Measurements from ENCODE around the gene SYT1. TPM values are rescaled to one million over a fixed set of nuclear protein-coding genes. Genes with fewer than 3 reads are reported as not detected.

SYT1 gene
- total and polyA plus RNA-seq, 4 donors = 0.53 to 0.84 (median 0.64) TPM

DNA sequence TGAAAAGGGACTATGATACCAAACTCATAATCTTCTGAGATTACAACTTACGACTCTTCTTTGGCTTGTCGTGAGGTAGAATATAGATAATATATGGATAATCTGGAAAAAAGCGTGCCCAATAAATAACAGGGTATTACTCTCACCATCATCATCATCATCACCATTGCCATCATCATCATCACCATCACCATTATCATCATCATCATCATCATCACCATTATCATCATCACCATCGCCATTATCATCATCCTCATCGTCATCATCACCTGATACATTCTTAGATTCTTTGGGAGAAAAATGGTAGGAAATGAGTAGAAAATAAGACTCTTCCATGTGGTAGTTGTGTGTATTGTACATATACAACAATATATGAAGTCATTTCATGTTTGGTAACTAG, 259.8 kb downstream of the SYT1 start:
- no peak for DNase-seq (ENCODE audit: low spot score)
- no peak overlapping the region for H3K9ac ChIP-seq (ENCODE audit: low read depth in 1 of 2, low read length in 2 of 2)
- no peaks in the 10 kb centered on the region for H3K4me1 ChIP-seq (ENCODE audit: control insufficient read depth in 4 of 4, insufficient read depth in 4 of 4, low read length in 3 of 4)
- H3K36me3 ChIP-seq (ENCODE audit: control insufficient read depth in 4 of 4, insufficient read depth in 3 of 4, low read depth in 1 of 4, low read length in 3 of 4) = no peaks in the 10 kb centered on the region
- TF ChIP-seq HNF4A (conservative IDR thresholded peaks at IDR 0.05) (no peak), YY1 (IDR thresholded peaks at IDR 0.05) (no peak), FOXA1 (IDR thresholded peaks at IDR 0.05) (no peak), TAF1 (conservative IDR thresholded peaks at IDR 0.05) (no peak), HNF4G (IDR thresholded peaks at IDR 0.05) (no peak), JUND (IDR thresholded peaks at IDR 0.05) (no peak), FOXA2 (IDR thresholded peaks at IDR 0.05) (no peak), RXRA (IDR thresholded peaks at IDR 0.05) (no peak), RAD21 (IDR thresholded peaks at IDR 0.05) (no peak), EGR1 (IDR thresholded peaks at IDR 0.05; ENCODE audit: low read depth in 2 of 2) (no peak), GABPA (IDR thresholded peaks at IDR 0.05 in 1 of 2, conservative IDR thresholded peaks at IDR 0.05 in 1 of 2) (no peak), NR2F2 (IDR thresholded peaks at IDR 0.05) (no peak), SP1 (IDR thresholded peaks at IDR 0.05) (no peak)
- TF ChIP-seq, protein P1, sequence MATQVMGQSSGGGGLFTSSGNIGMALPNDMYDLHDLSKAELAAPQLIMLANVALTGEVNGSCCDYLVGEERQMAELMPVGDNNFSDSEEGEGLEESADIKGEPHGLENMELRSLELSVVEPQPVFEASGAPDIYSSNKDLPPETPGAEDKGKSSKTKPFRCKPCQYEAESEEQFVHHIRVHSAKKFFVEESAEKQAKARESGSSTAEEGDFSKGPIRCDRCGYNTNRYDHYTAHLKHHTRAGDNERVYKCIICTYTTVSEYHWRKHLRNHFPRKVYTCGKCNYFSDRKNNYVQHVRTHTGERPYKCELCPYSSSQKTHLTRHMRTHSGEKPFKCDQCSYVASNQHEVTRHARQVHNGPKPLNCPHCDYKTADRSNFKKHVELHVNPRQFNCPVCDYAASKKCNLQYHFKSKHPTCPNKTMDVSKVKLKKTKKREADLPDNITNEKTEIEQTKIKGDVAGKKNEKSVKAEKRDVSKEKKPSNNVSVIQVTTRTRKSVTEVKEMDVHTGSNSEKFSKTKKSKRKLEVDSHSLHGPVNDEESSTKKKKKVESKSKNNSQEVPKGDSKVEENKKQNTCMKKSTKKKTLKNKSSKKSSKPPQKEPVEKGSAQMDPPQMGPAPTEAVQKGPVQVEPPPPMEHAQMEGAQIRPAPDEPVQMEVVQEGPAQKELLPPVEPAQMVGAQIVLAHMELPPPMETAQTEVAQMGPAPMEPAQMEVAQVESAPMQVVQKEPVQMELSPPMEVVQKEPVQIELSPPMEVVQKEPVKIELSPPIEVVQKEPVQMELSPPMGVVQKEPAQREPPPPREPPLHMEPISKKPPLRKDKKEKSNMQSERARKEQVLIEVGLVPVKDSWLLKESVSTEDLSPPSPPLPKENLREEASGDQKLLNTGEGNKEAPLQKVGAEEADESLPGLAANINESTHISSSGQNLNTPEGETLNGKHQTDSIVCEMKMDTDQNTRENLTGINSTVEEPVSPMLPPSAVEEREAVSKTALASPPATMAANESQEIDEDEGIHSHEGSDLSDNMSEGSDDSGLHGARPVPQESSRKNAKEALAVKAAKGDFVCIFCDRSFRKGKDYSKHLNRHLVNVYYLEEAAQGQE (IDR thresholded peaks at IDR 0.05) = no peak
- TF ChIP-seq, protein P2, sequence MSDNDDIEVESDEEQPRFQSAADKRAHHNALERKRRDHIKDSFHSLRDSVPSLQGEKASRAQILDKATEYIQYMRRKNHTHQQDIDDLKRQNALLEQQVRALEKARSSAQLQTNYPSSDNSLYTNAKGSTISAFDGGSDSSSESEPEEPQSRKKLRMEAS (IDR thresholded peaks at IDR 0.05) = no peak
- TF ChIP-seq, protein P3, sequence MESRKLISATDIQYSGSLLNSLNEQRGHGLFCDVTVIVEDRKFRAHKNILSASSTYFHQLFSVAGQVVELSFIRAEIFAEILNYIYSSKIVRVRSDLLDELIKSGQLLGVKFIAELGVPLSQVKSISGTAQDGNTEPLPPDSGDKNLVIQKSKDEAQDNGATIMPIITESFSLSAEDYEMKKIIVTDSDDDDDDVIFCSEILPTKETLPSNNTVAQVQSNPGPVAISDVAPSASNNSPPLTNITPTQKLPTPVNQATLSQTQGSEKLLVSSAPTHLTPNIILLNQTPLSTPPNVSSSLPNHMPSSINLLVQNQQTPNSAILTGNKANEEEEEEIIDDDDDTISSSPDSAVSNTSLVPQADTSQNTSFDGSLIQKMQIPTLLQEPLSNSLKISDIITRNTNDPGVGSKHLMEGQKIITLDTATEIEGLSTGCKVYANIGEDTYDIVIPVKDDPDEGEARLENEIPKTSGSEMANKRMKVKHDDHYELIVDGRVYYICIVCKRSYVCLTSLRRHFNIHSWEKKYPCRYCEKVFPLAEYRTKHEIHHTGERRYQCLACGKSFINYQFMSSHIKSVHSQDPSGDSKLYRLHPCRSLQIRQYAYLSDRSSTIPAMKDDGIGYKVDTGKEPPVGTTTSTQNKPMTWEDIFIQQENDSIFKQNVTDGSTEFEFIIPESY (IDR thresholded peaks at IDR 0.05) = no peak
- TF ChIP-seq, protein P4, sequence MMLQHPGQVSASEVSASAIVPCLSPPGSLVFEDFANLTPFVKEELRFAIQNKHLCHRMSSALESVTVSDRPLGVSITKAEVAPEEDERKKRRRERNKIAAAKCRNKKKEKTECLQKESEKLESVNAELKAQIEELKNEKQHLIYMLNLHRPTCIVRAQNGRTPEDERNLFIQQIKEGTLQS (IDR thresholded peaks at IDR 0.05) = no peak
- TF ChIP-seq, protein P5, sequence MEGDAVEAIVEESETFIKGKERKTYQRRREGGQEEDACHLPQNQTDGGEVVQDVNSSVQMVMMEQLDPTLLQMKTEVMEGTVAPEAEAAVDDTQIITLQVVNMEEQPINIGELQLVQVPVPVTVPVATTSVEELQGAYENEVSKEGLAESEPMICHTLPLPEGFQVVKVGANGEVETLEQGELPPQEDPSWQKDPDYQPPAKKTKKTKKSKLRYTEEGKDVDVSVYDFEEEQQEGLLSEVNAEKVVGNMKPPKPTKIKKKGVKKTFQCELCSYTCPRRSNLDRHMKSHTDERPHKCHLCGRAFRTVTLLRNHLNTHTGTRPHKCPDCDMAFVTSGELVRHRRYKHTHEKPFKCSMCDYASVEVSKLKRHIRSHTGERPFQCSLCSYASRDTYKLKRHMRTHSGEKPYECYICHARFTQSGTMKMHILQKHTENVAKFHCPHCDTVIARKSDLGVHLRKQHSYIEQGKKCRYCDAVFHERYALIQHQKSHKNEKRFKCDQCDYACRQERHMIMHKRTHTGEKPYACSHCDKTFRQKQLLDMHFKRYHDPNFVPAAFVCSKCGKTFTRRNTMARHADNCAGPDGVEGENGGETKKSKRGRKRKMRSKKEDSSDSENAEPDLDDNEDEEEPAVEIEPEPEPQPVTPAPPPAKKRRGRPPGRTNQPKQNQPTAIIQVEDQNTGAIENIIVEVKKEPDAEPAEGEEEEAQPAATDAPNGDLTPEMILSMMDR (IDR thresholded peaks at IDR 0.05; ENCODE audit: low read depth, low read length, missing input control) = no peak
- H3K27ac ChIP-seq (ENCODE audit: low read depth in 1 of 2, low read length in 2 of 2) = no peak overlapping the region
- WGBS = 90% methylated on average over 5 of the region's 5 CpGs
- no peak overlapping the region for H3K4me3 ChIP-seq (ENCODE audit: low read depth in 1 of 3, low read length in 3 of 3)
- H3K9me3 ChIP-seq (ENCODE audit: control insufficient read depth in 4 of 4, low read length in 3 of 4) = no peaks in the 10 kb centered on the region
- no peaks in the 10 kb centered on the region for H3K27me3 ChIP-seq (ENCODE audit: control insufficient read depth in 4 of 4, insufficient read depth in 4 of 4, low read length in 3 of 4)

All from liver (tissue), 9 donors.